Hematopoietic multipotent progenitor cell treated with erythropoietin and hydrocortisone succinate and interleukin-3 and kit ligand, for 8 days (in vitro differentiated cells): Measurements from ENCODE around the gene FREM1.

Experiments
- DNase-seq: peaks from one replicate; pipeline ENCODE4 v3.0.0-alpha.2; 2015

Gene FREM1

GRCh38 chr9:14909181-14909580 lies 1.0 kb downstream of the FREM1 start:
- no peak for DNase-seq

GRCh38 chr9:14908295-14909180 lies 1.7 kb downstream of the FREM1 start:
- no peak for DNase-seq

DNA sequence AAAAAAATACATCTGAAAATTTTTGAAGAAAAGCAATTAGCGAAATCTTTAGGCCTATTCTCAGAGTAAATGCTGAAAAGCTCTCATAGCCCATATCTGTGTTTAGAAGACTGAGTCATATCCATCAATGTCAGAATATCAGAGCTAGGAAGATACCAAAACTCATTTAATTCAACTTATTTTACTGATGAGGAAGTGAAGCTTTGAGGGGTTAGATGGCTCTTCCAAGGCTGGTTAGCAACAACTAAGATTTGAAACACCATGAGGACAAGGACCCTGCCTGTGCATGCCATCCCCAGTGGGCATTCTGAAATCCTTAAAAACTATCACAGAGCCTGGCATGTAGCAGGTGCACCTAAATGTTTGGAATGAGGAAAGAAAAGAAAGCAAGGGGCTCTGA lies 2.5 kb downstream of the FREM1 start:
- DNase-seq, result no peak

DNA sequence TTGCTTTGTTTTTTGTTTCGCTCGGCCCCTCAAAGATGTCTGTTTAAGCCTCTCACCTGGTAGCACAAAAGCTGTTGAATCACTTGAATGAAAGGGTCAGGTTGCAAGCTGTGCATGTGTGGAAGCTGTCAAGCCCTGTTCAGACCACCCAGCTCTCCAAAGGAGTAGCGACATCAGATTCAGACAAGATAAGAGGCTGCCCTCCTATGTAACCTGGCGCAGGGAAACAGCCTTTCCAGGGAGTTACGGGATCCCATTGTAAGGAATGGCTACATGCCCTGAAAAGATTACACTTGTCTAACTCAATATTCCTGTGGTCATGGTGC lies 2.9 kb downstream of the FREM1 start:
- DNase-seq, result no peak

- DNase-seq, result peak; percentile 94
Observed at GRCh38 chr9:14906644-14907359, 3.4 kb downstream of the FREM1 start.

GRCh38 chr9:14906000-14906399 lies 4.2 kb downstream of the FREM1 start:
- DNase-seq, result no peak

- no peak for DNase-seq
Observed at GRCh38 chr9:14903040-14903439, 7.2 kb downstream of the FREM1 start.

GRCh38 chr9:14902561-14902960 lies 7.7 kb downstream of the FREM1 start:
- DNase-seq, result no peak

GRCh38 chr9:14899815-14900193 lies 10.4 kb downstream of the FREM1 start:
- DNase-seq, result no peak

- DNase-seq, result no peak
Observed at GRCh38 chr9:14899042-14899814, 11.0 kb downstream of the FREM1 start.

- DNase-seq, result no peak
Observed at GRCh38 chr9:14895806-14896205, 14.4 kb downstream of the FREM1 start.

DNA sequence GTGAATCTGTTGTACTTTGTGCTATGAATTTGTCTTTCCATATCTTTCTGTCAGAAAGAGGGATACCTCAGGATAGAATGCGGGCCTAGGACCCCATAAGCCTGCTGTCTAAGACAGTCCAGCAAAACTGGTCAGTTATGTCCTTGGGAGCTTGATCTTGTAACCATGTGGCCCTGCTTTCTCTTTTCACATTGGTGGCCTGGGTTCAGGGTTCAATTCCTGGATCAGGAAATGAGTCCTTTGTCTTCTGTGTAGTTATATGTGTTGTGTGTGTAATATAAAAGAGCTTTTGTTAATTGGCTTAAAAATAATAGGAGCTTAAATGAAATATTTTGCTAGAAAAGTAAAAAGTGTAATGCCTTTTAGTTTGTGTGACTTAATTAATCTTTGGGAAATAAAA lies 16.9 kb downstream of the FREM1 start:
- no peak for DNase-seq

- no peak for DNase-seq
Observed at GRCh38 chr9:14891332-14891731, 18.9 kb downstream of the FREM1 start.

DNA sequence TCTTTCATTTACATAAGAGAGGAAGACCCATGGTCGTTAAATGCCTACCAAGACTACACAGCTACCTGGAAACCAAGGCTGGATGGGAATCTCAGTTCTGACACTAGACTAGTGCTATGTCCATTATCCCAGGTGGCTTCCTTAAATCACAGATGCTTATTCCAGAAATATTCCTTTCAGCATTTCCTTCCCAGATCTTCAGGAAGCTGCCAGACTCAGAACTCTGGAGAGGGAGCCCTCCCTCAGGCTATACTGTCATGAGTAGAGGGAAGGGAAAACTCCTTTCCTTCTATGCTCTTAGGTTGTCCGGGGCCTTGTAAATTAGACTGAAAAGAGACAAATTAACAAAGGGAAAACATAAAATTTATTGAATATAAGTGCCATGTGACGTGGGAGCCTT lies 20.8 kb downstream of the FREM1 start:
- DNase-seq, result no peak

- no peak for DNase-seq
Observed at GRCh38 chr9:14888875-14889274, 21.4 kb downstream of the FREM1 start.

GRCh38 chr9:14888272-14888671 lies 22.0 kb downstream of the FREM1 start:
- no peak for DNase-seq

DNA sequence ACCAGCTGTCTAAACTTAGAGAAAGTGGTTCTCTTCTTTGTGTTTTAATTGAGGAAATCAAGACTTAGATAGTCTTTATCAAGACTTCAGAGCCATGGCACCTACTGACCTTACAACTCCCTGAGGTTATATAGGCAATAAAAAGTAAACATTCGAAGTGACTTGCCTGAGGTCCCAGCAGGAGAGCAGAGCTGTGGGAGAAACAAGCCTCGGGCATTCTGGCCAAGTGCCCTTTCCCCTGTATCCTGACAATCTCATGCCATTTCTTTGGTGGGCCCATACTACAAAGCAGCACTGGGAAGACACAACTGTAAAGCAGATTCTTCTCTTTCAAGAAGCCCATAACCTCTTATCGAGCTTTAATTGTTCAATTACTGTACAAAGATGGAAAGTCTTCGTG lies 23.1 kb downstream of the FREM1 start:
- DNase-seq, result no peak

DNA sequence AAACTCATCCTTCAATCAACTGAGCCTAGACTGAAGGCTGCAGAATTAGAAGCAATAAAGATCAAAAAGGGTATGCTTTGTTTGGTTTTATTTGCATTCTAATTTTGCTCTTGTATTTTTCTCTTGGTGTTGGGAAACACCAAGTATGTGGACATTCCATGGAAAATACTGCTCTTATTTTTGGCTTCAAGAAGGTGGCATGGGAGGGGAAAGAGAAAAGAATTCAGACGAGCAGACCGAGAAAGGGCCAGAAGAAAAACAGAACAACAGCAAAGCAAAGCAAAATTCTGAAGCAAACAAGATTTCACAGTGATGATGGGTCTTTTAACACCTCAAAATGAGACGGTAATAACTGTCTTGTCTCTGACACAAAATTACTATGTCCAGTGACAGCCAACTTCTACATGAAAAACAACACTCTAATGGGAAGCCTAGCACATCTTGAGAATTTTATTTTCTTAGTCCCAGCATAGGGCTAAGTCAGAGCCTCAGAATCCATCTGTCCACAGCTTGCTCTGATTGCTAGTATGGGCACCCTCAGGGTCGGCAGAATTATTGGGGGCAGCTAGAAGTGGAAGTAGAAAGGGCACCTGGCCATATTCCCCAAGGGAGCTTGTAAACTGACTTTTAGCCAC lies 26.8 kb downstream of the FREM1 start:
- no peak for DNase-seq

DNA sequence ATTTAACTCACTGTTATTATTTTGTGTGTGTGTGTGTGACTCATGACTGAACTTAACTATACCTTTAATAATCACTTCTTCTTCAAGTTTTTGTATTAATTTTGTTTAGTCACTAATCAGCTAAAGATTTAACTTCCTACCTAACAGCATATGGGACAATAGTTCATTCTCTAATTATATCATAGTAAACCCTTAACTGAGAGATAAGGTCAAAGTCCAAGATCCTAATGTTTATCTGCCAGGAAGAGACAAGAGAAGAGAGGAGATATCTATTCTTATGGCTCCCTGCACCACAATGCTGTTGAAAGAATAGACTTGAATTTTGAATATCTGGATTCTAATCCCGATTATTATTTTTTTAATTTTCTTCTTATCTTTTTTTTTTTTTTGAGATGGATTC lies 28.1 kb downstream of the FREM1 start:
- DNase-seq, result no peak

DNA sequence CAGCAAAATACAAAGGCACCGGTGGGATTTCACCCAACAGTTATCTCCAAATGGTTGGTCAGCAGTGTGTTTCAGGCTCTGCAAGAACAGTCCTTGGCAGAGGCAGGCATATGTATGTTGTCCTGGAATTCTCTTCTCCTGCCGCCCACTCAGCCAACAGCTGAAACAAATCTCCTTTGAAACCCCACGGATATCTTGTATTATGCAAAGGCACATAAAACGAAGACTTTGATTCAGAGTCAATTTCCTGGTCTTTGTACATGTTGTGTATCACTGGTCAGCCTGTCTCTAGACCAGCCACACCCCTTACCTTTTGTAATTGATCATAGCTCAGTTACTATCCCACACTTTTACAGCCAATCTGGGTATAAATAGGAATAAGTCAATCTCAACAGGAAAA lies 29.2 kb downstream of the FREM1 start:
- DNase-seq, result no peak

DNA sequence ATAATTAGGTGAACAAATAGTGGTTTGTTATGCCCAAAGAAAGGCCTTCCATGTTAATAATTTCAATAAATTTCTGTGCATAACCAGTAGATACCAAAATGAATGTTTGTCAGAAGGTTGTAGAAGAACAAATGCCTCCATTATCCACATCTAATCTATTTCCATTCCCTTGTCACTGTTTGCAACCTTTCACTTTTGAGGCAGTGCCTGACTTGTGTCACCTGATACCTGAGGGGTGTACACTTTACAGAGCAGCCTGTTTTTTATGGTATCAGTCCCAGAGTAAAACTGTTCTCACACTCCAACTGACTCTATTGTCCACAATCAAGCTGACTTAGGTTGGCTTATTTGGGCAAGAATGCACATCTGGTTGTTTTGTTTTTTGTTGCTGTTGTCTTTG lies 40.1 kb downstream of the FREM1 start:
- no peak for DNase-seq

DNA sequence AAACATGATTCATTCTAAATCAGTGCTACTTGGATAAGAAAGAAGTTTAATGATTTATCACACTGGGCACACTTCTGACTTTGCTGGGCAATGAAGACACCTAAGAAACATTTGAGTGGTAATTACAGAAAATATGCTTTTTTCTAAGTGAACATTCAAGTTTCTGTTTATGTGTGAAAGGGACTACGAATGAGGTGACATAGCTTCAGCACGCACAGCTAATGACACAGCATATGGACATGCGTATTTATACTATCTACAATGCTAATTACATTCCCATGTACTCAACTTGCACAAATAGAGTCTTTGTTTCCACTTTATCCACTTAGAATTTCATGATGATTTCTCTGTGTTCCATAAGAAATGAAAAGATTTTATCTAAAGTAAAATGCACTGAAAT lies 40.6 kb downstream of the FREM1 start:
- no peak for DNase-seq
